ENCODE measurements around the gene ST3GAL3.
"Not testable (repeated sequence)": the region's sequence is repeated elsewhere in the genome, so short reads cannot be mapped to it uniquely, and the experiment has no call there.

The ST3GAL3 gene

DNA sequence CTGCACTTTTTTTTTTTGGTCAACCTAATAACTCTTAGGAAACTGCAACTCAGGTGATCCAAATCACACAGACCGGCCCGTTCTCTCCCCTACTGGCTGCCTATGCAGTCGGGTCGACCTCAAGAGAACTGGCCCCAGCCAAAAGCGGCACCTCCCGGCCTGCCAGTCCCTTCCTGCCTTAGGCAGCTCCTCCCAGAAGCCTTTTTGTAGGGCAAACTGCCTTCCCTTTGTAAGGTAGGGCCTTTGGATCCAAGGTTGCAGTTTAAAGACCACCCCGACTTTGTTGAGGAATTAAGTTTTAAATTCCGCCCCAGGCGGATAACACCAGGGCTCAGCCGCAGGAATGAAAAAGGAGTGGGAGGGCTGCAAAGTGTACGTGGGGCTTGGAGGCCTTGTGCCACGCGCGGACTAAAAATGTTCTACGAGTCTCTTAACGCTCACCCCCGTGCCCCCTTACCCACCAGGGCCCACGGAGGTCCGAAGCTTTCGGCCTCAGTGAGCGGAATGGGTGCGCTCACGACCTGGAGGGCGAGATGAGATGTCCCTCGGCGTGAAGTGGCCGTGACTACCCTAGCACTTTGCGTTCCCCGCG lies 642 bp upstream of the ST3GAL3 start:
- Histone ChIP-seq H3K27me3 (no peaks in the 10 kb centered on the region), H3K4me2 (peak overlapping the region; percentile 89 to 99 (median 96)), H3K9ac (peak overlapping the region; percentile 80 to 98 (median 95)), H3K36me3 (peaks cover 34 to 63% (median 53%) of the 10 kb centered on the region in 11 experiments), H3K4me1 (peaks cover 35 to 58% (median 52%) of the 10 kb centered on the region in 10 experiments), H4K20me1 (peaks cover 7 to 37% (median 20%) of the 10 kb centered on the region in 11 experiments; a peak in 17 of 22 replicates), H3K27ac (peak overlapping the region in 10 of 11 experiments; percentile 76 to 97 (median 95); a peak in 20 of 22 replicates), H3K9me3 (replicated peaks in 1 of 11) (no peaks in the 10 kb centered on the region), H3K4me3 (peak overlapping the region; percentile 76 to 99 (median 92))
- TF ChIP-seq Cebpa-rat (IDR thresholded peaks at IDR 0.05) = no peak

DNA sequence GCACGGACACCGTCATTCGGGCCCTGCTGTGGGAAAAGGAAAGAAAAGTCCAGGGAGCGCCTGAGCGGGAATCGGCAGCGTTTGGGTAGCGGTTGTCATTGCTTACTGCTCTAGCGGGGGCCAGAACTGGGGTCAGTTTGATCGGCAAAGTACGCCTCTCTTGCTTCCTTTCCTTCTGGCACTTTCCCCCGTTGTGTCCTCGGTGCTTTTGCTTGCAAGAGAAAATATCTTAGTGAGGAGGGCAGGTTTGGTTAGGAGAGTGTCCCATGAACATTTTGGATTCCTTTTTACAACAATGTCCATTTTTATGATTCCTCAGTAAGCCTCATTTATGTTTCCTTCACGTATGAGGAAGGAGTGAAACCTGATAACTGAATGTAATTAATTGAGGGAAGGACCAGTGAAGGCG lies 670 bp downstream of the ST3GAL3 start:
- Histone ChIP-seq H3K36me3 (peaks cover 21 to 63% (median 40%) of the 10 kb centered on the region in 11 experiments), H3K27ac (peak overlapping the region; percentile 53 to 97 (median 95); a peak in 21 of 22 replicates), H3K4me3 (peak overlapping the region; percentile 76 to 99 (median 92)), H3K4me2 (peak overlapping the region; percentile 76 to 99 (median 87)), H3K9me3 (replicated peaks in 1 of 11) (no peaks in the 10 kb centered on the region), H3K9ac (peak overlapping the region; percentile 80 to 98 (median 95)), H4K20me1 (peaks cover 7 to 37% (median 20%) of the 10 kb centered on the region in 11 experiments; a peak in 16 of 22 replicates), H3K27me3 (no peaks in the 10 kb centered on the region), H3K4me1 (peaks cover 35 to 58% (median 54%) of the 10 kb centered on the region in 10 experiments)
- TF ChIP-seq Cebpa-rat (IDR thresholded peaks at IDR 0.05) = no peak

DNA sequence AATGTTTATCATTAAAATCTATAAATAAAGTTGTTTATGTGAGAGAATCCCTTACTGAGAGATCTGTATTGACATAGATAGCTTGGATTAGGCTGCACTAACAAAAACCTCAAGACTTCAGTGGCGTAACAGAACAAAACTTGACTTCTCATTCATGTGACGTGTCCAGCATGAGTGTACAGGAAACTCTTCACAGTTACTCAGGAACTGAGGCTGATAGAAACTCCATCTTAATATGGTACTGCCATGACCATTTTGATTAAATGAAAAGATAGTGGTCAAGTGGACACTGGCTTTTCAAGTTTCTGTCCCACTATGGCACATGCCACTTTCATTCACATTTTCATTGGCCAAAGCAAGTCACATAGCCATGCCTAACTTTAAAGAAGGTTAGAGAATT lies 3.7 kb downstream of the ST3GAL3 start:
- Histone ChIP-seq H3K27ac (peak overlapping the region in 2 of 11 experiments; percentile 2 to 22; a peak in 3 of 22 replicates), H3K9ac (no peak overlapping the region), H3K9me3 (replicated peaks in 1 of 11) (no peaks in the 10 kb centered on the region), H3K27me3 (no peaks in the 10 kb centered on the region), H3K4me3 (no peak overlapping the region), H3K4me1 (peaks cover 32 to 51% (median 44%) of the 10 kb centered on the region in 10 experiments), H3K4me2 (peak overlapping the region in 6 of 11 experiments; percentile 7 to 49 (median 34); a peak in 12 of 22 replicates), H4K20me1 (peaks cover under 1 to 26% (median 9%) of the 10 kb centered on the region in 11 experiments; a peak in 16 of 22 replicates), H3K36me3 (peaks cover 0 to 50% (median 18%) of the 10 kb centered on the region in 11 experiments; a peak in 18 of 22 replicates)
- no peak for TF ChIP-seq Cebpa-rat (IDR thresholded peaks at IDR 0.05)

DNA sequence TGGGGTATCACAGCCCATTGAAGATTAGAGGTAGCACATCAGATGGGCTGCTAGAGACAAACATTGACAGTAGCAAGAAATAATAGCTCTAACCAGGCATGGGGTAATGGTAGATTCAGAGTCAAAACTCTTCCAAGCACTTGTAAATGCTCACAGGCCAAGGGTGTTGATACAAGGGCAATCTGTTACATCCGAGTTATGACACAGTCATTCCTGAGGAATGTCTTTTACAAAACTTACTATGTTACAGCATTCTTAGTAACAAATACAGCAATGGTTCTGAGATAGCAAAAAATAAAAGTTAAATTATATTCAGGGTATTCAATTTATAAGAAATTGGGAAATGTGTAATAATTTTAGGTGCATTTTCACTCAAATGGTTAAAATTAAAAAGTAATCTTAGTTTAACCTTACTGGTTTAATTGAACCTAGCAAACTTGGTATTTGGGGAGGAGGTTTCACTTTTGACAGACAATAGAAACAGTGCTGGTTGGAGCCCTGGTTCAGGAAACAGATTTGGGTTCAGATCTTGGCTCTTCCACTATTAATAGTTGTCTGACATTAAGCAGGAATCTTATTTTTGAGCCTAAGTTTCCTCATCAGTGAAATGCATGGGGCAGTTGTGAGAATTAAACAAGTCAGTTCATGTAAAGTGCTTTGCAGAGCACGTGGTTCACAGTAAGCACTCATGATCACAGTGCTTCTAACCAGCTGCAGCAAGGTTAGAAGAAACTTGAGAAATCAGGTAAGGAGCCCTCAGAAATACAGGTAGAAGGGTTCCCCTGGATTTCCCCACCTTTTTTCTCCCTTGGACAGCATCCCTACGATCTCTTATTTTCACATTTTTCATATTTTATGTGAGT lies 4.4 kb downstream of the ST3GAL3 start:
- Histone ChIP-seq H4K20me1 (peaks cover 0 to 21% (median 2%) of the 10 kb centered on the region in 11 experiments; a peak in 9 of 22 replicates), H3K4me2 (peak overlapping the region in 7 of 11 experiments; percentile 6 to 49 (median 30); a peak in 10 of 22 replicates), H3K9me3 (replicated peaks in 1 of 11) (no peaks in the 10 kb centered on the region), H3K36me3 (peaks cover 0 to 57% (median 22%) of the 10 kb centered on the region in 11 experiments; a peak in 19 of 22 replicates), H3K27me3 (no peaks in the 10 kb centered on the region), H3K27ac (peak overlapping the region in 3 of 11 experiments; percentile 2 to 24 (median 22); a peak in 3 of 22 replicates), H3K9ac (no peak overlapping the region), H3K4me3 (no peak overlapping the region), H3K4me1 (peaks cover 25 to 49% (median 39%) of the 10 kb centered on the region in 10 experiments)
- no peak for TF ChIP-seq Cebpa-rat (IDR thresholded peaks at IDR 0.05)

DNA sequence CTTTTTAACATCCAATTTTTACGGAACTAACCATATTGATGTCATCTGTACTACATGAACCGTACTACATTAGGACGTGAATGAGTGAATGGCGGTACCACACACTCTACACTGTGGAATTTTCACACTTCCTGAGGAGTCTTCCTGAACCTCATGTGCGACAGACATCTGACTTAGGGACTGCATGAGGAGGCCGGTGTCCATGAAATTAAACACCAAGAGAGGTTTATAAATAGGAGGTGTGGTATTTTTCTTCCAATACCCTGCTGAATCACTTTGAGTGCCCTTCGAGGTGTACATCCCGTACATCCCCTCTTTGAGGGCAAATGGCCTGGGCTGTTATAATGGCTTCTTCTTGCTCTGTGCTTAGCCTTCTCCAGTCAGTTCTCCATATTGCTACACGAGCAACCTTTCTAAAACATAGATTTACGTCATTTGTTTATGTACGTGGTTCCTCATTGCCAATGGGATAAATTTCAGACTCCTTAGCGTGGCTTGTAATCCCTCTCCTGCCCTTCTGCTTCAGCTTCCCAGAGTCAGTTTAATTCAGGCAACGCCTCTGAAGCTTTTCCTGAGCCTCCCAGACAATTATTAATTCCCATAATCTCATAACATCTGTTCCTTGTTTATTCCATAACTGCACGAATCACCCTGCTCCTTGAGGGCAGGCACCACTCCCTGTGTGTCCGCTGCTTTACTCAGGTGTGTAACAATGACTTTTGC lies 9.4 kb downstream of the ST3GAL3 start:
- TF ChIP-seq Cebpa-rat (IDR thresholded peaks at IDR 0.05) = no peak
- Histone ChIP-seq H3K4me1 (peaks cover 0 to 24% (median 12%) of the 10 kb centered on the region in 10 experiments; a peak in 14 of 20 replicates), H3K9ac (no peak overlapping the region), H3K9me3 (replicated peaks in 1 of 11) (no peaks in the 10 kb centered on the region), H3K4me3 (no peak overlapping the region), H3K36me3 (peaks cover 0 to 50% (median 5%) of the 10 kb centered on the region in 11 experiments; a peak in 5 of 22 replicates), H3K4me2 (0 out of 22 replicates have a peak overlapping the region, but pooled peaks of 1 of the 11 experiments have one; percentile 41), H4K20me1 (peaks cover 0 to 21% (median 0%) of the 10 kb centered on the region in 11 experiments; a peak in 7 of 22 replicates), H3K27ac (no peak overlapping the region), H3K27me3 (no peaks in the 10 kb centered on the region)

DNA sequence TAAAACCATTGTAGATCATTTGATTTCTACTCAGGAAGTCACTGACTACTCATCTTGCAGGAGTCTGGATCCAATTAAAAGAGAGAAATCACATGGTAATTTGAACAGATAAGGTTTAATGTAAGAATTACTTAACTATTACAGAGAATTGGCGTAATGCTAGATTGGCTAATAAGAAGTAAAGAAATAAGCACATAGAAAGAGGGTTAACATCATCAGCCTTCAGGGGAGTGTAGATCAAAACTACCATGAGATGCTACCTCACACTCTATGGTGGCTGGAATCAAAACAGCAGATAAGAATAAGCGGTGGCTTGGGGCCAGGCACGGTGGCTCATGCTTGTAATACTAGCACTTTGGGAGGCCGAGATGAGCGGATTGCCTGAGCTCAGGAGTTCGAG lies 11.7 kb downstream of the ST3GAL3 start:
- Histone ChIP-seq H4K20me1 (peaks cover 0 to 22% (median 0%) of the 10 kb centered on the region in 11 experiments; a peak in 6 of 22 replicates), H3K4me3 (no peak overlapping the region), H3K9ac (no peak overlapping the region), H3K27me3 (no peaks in the 10 kb centered on the region), H3K4me1 (peaks cover 0 to 22% (median 10%) of the 10 kb centered on the region in 10 experiments; a peak in 13 of 20 replicates), H3K4me2 (no peak overlapping the region), H3K27ac (no peak overlapping the region), H3K9me3 (replicated peaks in 1 of 11) (no peaks in the 10 kb centered on the region), H3K36me3 (peaks cover 0 to 27% (median 4%) of the 10 kb centered on the region in 11 experiments; a peak in 4 of 22 replicates)
- TF ChIP-seq Cebpa-rat (IDR thresholded peaks at IDR 0.05) = no peak

DNA sequence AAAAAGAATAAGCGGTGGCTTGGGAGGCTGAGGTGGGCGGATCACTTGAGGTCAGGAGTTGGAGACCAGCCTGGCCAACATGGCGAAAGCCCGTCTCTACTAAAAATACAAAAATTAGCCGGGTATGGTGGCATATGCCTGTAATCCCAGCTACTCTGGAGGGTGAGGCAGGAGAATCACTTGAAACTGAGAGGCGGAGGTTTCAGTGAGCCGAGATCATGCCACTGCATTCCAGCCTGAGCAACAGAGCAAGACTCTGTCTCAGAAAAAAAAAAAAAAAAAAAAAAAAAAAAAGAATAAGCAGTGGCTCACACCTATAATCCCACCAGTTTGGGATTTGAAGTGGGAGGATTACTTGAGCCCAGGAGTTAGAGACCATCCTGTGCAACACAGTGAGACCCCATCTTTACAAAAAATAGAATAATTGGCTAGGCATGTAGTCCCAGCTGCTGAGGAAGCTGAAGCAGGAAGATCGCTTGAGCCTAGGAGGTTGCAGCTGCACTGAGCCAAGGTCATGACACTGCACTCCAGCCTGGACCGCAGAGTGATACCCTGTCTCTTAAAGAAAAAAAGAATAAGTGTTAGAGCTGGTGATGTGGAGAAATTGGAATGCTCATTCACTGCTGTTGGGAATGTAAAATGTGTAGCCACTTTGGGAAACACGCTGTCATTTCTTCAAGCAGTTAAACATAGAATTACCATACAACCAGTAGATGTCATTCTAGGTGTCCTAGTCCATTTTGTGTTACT lies 12.5 kb downstream of the ST3GAL3 start:
- not testable (repeated sequence) for H3K4me2 ChIP-seq; H3K27me3 ChIP-seq; H3K27ac ChIP-seq; H3K4me3 ChIP-seq; H3K9ac ChIP-seq; H3K9me3 ChIP-seq (replicated peaks in 1 of 11)
- peaks cover 0 to 15% (median 1%) of the 10 kb centered on the region in 11 experiments; a peak in 8 of 22 replicates for H4K20me1 ChIP-seq
- H3K4me1 ChIP-seq = peaks cover 0 to 19% (median 10%) of the 10 kb centered on the region in 10 experiments; a peak in 13 of 20 replicates
- peaks cover 0 to 32% (median 4%) of the 10 kb centered on the region in 11 experiments; a peak in 4 of 22 replicates for H3K36me3 ChIP-seq

DNA sequence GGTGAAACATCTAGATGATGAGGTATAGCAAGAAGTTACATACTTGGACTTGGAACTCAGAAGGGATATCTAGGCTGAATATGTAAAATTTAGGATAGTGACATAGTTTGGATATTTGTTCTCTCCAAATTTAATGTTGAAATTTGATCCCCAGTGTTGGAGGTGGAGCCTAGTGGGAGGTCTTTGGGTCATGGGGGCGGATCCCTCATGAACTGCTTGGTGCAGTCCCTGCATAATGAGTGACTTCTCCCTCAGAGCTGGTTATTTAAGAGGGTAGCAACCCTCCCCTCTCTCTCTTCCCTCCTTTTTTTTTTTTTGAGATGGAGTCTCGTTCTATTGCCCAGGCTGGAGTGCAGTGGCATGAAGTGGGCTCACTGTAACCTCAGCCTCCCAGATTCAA lies 15.5 kb downstream of the ST3GAL3 start:
- H3K9me3 ChIP-seq (replicated peaks in 1 of 11) = no peaks in the 10 kb centered on the region
- H3K36me3 ChIP-seq = 0 out of 22 replicates have a peak, but pooled peaks cover 0 to 20% (median 0%) of the 10 kb centered on the region in 11 experiments
- H3K9ac ChIP-seq = no peak overlapping the region
- H3K4me3 ChIP-seq = no peak overlapping the region
- no peaks in the 10 kb centered on the region for H3K4me1 ChIP-seq
- no peak for TF ChIP-seq Cebpa-rat (IDR thresholded peaks at IDR 0.05)
- H3K27me3 ChIP-seq = no peaks in the 10 kb centered on the region
- no peak overlapping the region for H3K27ac ChIP-seq
- no peak overlapping the region for H3K4me2 ChIP-seq
- peaks cover 0 to 36% (median 4%) of the 10 kb centered on the region in 11 experiments; a peak in 9 of 22 replicates for H4K20me1 ChIP-seq

Data from BLaER1 treated with 17β-estradiol and CSF1 and Interleukin-3, amounts not matched to agents 10 nM and 100 nM (cell line).